HUES48 (cell line): ENCODE data around the gene FCHSD2.

Experiments
- H3K27ac ChIP-seq: one replicate; pipeline ENCODE4 v1.7.0; 2013; ENCODE audit warnings: low read depth, low read length, inconsistent platforms
- H3K27me3 ChIP-seq: 2 replicates; pipeline ENCODE4 v1.6.1; 2013; ENCODE audit warnings: mild to moderate bottlenecking, low read length; ENCODE audit not compliant: control insufficient read depth, insufficient read depth
- H3K36me3 ChIP-seq: 2 replicates; pipeline ENCODE4 v1.6.1; 2013; ENCODE audit warnings: low read length; ENCODE audit not compliant: control insufficient read depth, insufficient read depth
- H3K4me1 ChIP-seq: 2 replicates; pipeline ENCODE4 v1.6.1; 2013; ENCODE audit warnings: mild to moderate bottlenecking, low read length; ENCODE audit not compliant: control insufficient read depth, insufficient read depth
- H3K4me3 ChIP-seq: 2 replicates; pipeline ENCODE4 v1.5.1; 2013; ENCODE audit warnings: mild to moderate bottlenecking, low read depth, low read length
- H3K9ac ChIP-seq: 2 replicates; pipeline ENCODE4 v1.6.1; 2013; ENCODE audit warnings: mild to moderate bottlenecking, low read depth, low read length, moderate library complexity
- H3K9me3 ChIP-seq: 2 replicates; pipeline ENCODE4 v1.6.1; 2013; ENCODE audit warnings: low read length; ENCODE audit not compliant: control insufficient read depth, insufficient read depth

FCHSD2 gene

GRCh38 chr11:72947229-72947628, 194.9 kb downstream of the FCHSD2 start:
- no peak overlapping the region for H3K9ac ChIP-seq
- H3K27me3 ChIP-seq: no peaks in the 10 kb centered on the region
- no peak overlapping the region for H3K4me3 ChIP-seq
- peaks cover 12% of the 10 kb centered on the region for H3K4me1 ChIP-seq
- no peaks in the 10 kb centered on the region for H3K9me3 ChIP-seq
- no peaks in the 10 kb centered on the region for H3K36me3 ChIP-seq
- no peak overlapping the region for H3K27ac ChIP-seq

DNA sequence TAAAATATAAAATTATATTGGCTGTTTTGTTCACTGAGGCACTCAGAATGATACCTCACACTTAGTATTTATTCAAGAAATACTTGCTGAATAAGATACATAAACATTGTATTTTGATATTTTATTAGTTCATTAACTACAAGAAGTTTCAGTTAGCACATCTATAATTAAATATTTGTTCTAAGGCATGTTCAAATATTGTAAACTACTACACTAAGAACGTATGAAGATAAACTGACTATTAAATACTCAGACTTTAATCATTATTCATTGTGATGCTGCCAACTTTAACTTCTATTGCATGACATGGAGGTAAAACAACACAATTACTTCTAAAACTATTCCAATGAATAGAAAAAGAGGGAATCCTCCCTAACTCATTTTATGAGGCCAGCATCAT, 198.5 kb downstream of the FCHSD2 start:
- no peaks in the 10 kb centered on the region for H3K27me3 ChIP-seq
- H3K27ac ChIP-seq: no peak overlapping the region
- no peaks in the 10 kb centered on the region for H3K4me1 ChIP-seq
- H3K9me3 ChIP-seq: no peaks in the 10 kb centered on the region
- no peaks in the 10 kb centered on the region for H3K36me3 ChIP-seq
- no peak overlapping the region for H3K9ac ChIP-seq
- H3K4me3 ChIP-seq: no peak overlapping the region

- no peaks in the 10 kb centered on the region for H3K36me3 ChIP-seq
- H3K4me1 ChIP-seq: no peaks in the 10 kb centered on the region
These were observed 201.7 kb downstream of the FCHSD2 start for GRCh38 chr11:72940417-72940816.

DNA sequence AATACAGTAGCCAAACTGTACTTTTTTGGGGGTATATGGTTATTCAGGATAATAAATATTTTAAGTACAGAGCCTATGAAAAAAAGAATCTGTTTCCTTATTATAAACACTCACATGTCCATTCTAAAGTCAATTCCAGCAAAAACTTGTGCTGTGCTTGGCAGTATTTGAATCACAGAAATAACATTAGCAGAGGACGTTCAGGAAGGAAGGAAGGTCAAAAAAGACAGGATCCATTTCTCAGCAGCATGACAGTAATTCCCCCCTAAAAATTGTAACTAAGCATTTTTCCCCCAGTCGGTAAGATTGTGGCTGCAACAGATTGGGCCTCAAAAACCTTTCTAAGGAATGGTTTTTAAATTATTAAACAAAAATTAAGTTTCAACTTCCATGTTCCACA, 203.1 kb downstream of the FCHSD2 start:
- no peaks in the 10 kb centered on the region for H3K36me3 ChIP-seq
- H3K9ac ChIP-seq: no peak overlapping the region

More at GRCh38 chr11:72940417-72940816, 201.7 kb downstream of the FCHSD2 start:
- Histone ChIP-seq H3K27ac (no peak overlapping the region), H3K27me3 (no peaks in the 10 kb centered on the region), H3K4me3 (no peak overlapping the region), H3K9me3 (no peaks in the 10 kb centered on the region), H3K9ac (no peak overlapping the region)

GRCh38 chr11:72937439-72937838, 204.7 kb downstream of the FCHSD2 start:
- no peak overlapping the region for H3K9ac ChIP-seq
- no peaks in the 10 kb centered on the region for H3K36me3 ChIP-seq
- no peaks in the 10 kb centered on the region for H3K9me3 ChIP-seq
- H3K4me3 ChIP-seq: no peak overlapping the region
- no peak overlapping the region for H3K27ac ChIP-seq
- no peaks in the 10 kb centered on the region for H3K4me1 ChIP-seq
- H3K27me3 ChIP-seq: no peaks in the 10 kb centered on the region

More for the DNA sequence above, 203.1 kb downstream of the FCHSD2 start:
- no peaks in the 10 kb centered on the region for H3K4me1 ChIP-seq
- no peaks in the 10 kb centered on the region for H3K9me3 ChIP-seq
- H3K27me3 ChIP-seq: no peaks in the 10 kb centered on the region
- no peak overlapping the region for H3K4me3 ChIP-seq
- no peak overlapping the region for H3K27ac ChIP-seq

- H3K4me1 ChIP-seq: no peaks in the 10 kb centered on the region
- no peak overlapping the region for H3K9ac ChIP-seq
- H3K36me3 ChIP-seq: no peaks in the 10 kb centered on the region
- H3K27me3 ChIP-seq: no peaks in the 10 kb centered on the region
- no peaks in the 10 kb centered on the region for H3K9me3 ChIP-seq
- no peak overlapping the region for H3K4me3 ChIP-seq
- no peak overlapping the region for H3K27ac ChIP-seq
These were observed 206.4 kb downstream of the FCHSD2 start for GRCh38 chr11:72935700-72936099.

- no peak overlapping the region for H3K27ac ChIP-seq
- H3K9ac ChIP-seq: no peak overlapping the region
- peaks cover 8% of the 10 kb centered on the region for H3K4me1 ChIP-seq
- no peaks in the 10 kb centered on the region for H3K9me3 ChIP-seq
- H3K27me3 ChIP-seq: no peaks in the 10 kb centered on the region
- H3K36me3 ChIP-seq: no peaks in the 10 kb centered on the region
- no peak overlapping the region for H3K4me3 ChIP-seq
These were observed 210.0 kb downstream of the FCHSD2 start for GRCh38 chr11:72932132-72932570.

GRCh38 chr11:72930008-72930407, 212.1 kb downstream of the FCHSD2 start:
- Histone ChIP-seq H3K36me3 (no peaks in the 10 kb centered on the region), H3K9me3 (no peaks in the 10 kb centered on the region), H3K4me1 (peaks cover 8% of the 10 kb centered on the region), H3K4me3 (no peak overlapping the region), H3K9ac (no peak overlapping the region), H3K27ac (no peak overlapping the region), H3K27me3 (no peaks in the 10 kb centered on the region)

- Histone ChIP-seq H3K9ac (no peak overlapping the region), H3K9me3 (no peaks in the 10 kb centered on the region), H3K27me3 (no peaks in the 10 kb centered on the region), H3K4me1 (peaks cover 8% of the 10 kb centered on the region), H3K36me3 (no peaks in the 10 kb centered on the region), H3K27ac (no peak overlapping the region), H3K4me3 (no peak overlapping the region)
These were observed 212.9 kb downstream of the FCHSD2 start for GRCh38 chr11:72929256-72929655.

DNA sequence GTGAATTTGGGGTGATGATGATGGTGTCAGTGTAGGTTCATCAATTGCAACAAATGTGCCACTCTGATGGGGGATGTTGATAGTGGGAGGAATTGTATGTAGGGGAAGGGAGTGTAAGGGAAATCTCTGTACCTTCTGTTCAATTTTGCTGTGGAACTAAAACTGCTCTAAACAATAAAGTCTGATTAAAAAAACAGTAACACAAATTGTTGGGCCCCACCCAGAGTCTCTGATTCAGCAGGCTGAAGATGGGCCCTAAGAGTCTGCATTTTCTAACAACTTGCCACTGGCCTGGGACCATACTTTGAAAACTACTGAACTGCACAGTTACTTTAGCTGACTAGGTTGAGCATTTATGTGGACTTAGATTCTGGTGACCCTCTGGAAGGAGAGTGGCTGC, 214.7 kb downstream of the FCHSD2 start:
- no peaks in the 10 kb centered on the region for H3K36me3 ChIP-seq
- no peak overlapping the region for H3K4me3 ChIP-seq
- H3K9me3 ChIP-seq: no peaks in the 10 kb centered on the region
- H3K9ac ChIP-seq: no peak overlapping the region
- H3K27me3 ChIP-seq: no peaks in the 10 kb centered on the region
- peaks cover 8% of the 10 kb centered on the region for H3K4me1 ChIP-seq
- H3K27ac ChIP-seq: no peak overlapping the region

DNA sequence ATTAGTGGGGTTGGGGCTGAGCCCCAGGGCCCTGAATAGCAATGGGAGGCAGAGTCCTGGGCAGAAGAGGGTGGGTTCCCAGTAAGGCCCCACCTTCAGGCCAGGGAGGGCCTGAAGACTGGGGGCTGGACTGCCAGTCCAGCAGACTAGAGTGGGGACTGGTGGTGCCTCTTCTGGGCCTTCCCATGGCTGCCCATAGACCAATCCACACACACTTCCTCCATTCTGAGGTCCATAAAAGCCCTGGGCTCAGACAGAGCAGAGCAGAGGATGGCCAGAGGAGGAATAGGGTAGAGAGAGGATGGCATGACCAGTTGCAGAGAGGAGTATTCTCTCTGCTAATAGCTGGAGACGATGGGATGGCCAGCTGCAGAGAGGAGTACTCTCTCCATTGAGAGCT, 216.0 kb downstream of the FCHSD2 start:
- Histone ChIP-seq H3K4me3 (no peak overlapping the region), H3K27me3 (no peaks in the 10 kb centered on the region), H3K36me3 (no peaks in the 10 kb centered on the region; the same call in 1 of the 2 replicates), H3K27ac (no peak overlapping the region), H3K9me3 (no peaks in the 10 kb centered on the region), H3K9ac (no peak overlapping the region), H3K4me1 (peaks cover 8% of the 10 kb centered on the region)

DNA sequence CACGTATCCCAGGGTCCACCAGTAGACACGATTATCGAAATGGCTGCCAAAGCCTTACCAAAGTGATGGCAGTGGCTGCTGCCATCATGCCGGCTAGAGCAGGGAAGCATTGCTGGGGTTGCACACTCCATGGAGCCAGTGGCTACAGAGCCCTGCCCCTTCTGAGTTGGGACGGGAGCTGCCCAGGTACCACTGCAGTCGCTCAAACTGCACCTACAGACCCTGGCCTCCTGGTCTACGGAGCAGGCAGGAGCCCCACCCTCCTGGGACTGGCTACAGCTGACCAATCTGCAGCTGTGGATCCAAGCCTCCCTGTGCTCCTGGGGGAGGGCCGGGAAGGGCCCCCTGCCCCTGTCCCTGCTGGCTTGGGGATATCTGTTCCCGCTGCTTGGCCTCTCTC, 216.5 kb downstream of the FCHSD2 start:
- no peak overlapping the region for H3K9ac ChIP-seq
- no peaks in the 10 kb centered on the region for H3K9me3 ChIP-seq
- no peaks in the 10 kb centered on the region for H3K27me3 ChIP-seq
- H3K4me1 ChIP-seq: peaks cover 8% of the 10 kb centered on the region
- H3K4me3 ChIP-seq: no peak overlapping the region
- H3K36me3 ChIP-seq: no peaks in the 10 kb centered on the region; the same call in 1 of the 2 replicates
- no peak overlapping the region for H3K27ac ChIP-seq
